Measurements from ENCODE around the gene SEC24C.

Gene SEC24C

DNA sequence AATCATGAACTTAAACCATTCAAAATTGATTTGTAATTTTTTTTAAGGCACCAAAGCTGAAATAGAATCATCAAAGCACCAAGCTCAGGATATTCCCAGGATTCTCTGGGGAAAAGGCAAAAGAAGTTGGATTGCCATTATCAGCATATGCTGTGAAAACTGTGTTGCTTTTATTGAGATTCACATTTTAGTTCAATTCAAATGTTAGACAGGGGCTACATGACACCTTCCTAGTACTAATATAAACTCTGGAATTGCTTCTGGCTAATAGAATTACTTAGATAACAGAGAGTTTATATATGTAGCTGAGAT is 71.5 kb downstream of the SEC24C start:
- no peak for TF ChIP-seq GATA2 (IDR thresholded peaks at IDR 0.05; ENCODE audit: low read depth, low read length)
- TF ChIP-seq GATA3 (IDR thresholded peaks at IDR 0.05; ENCODE audit: low read depth, low read length) = no peak

GRCh38 chr10:73816917-73817729 is 73.0 kb downstream of the SEC24C start:
- TF ChIP-seq GATA2 (IDR thresholded peaks at IDR 0.05; ENCODE audit: low read depth, low read length) (no peak), GATA3 (IDR thresholded peaks at IDR 0.05; ENCODE audit: low read depth, low read length) (no peak)

DNA sequence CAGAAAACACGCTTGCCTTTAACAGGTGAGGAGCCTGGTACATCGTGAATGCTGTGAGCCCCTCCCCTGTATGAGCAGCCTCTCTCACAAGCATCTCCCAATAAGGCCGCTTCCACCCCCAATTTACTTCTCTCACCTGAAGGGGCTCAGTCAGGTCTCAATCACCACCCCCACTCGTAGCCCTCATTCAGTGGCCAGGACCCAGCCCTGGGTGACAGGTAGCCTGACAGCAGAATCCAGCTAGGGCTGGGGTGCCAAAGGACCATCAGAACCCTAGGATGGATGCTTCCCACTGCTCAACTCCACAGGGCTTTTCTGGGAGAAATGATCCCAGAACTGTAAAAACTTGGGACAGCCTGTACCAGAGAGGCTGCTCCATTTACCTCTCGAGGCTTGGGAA is 73.7 kb downstream of the SEC24C start:
- TF ChIP-seq GATA3 (IDR thresholded peaks at IDR 0.05; ENCODE audit: low read depth, low read length) (no peak), GATA2 (IDR thresholded peaks at IDR 0.05; ENCODE audit: low read depth, low read length) (no peak)

DNA sequence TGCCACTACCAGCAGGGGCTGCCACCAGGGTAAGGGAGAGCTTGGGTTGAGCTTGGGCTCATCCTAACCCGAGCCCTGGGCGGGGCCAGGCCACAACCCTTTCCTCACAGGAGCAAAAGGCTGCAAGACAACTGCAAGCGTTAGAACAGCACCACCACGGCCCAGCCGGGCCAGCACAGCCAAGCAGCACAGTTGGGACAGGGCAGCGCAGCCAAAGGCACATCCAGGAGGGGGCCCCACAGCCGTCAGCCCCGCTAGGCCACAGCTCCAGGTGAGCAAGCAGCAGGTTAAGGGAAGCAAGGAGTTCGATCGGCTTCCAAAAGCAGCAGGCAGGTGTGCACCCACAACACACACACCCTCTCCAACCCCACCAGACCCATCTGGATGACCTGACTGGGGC is 74.2 kb downstream of the SEC24C start:
- no peak for TF ChIP-seq GATA3 (IDR thresholded peaks at IDR 0.05; ENCODE audit: low read depth, low read length)
- TF ChIP-seq GATA2 (IDR thresholded peaks at IDR 0.05; ENCODE audit: low read depth, low read length) = no peak

- TF ChIP-seq GATA3 (IDR thresholded peaks at IDR 0.05; ENCODE audit: low read depth, low read length) = no peak
Observed at GRCh38 chr10:73819081-73819480, 74.9 kb downstream of the SEC24C start.

GRCh38 chr10:73819513-73820093 is 75.4 kb downstream of the SEC24C start:
- TF ChIP-seq GATA3 (IDR thresholded peaks at IDR 0.05; ENCODE audit: low read depth, low read length) (no peak), GATA2 (IDR thresholded peaks at IDR 0.05; ENCODE audit: low read depth, low read length) (no peak)

Data from SH-SY5Y (cell line).